ENCODE results near the gene LRRC25. TPM values are rescaled to one million over a fixed set of nuclear protein-coding genes. Genes with fewer than 3 reads are reported as not detected.
A peak's percentile ranks its signal among the peaks of the same experiment; 100 is the strongest.
"Not testable (repeated sequence)": the region's sequence is repeated elsewhere in the genome, so short reads cannot be mapped to it uniquely, and the experiment has no call there.

LRRC25 gene
- total and polyA plus RNA-seq, 9 donors = 1.4 to 9.2 (median 2.4) TPM

DNA sequence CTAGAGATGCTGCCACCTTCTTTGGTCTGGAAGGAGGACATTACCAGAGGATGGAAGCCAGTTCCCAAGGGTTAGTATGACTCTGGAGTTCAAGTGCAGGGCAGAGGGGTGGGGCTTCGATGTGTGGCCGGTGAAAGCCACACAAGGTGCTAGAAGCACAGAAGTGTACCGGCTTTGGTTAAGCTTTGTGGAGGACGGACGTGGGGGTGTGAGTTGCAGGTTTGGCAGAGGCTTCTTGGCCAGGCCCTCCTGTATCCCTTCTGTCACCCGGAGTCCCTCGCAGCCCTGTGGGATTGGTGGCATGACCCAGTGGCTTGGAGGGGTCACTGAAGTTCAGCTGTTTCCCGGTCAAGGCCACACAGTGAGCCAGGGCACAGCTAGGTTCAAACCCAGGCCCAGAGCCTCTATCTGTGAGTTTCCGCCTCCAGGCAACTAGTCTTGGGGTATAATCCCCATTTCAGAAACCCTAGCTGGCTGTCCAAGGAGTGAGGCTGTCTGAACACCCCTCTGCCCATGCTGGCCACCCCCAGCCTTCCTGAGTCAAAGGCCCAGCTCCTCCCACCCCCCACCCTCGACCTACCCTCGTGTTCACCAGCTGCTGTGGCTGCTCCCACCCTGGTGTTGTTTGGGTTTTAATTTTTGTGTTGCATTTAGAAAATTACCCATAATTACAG, 17.2 kb upstream of the LRRC25 start:
- WGBS, 3 donors = 5 to 8% (median 6%) methylated on average over 11 of the region's 11 CpGs
- Histone ChIP-seq H3K27me3 (no peaks in the 10 kb centered on the region), H3K4me3 (peak overlapping the region; percentile 1), H3K9me3 (no peaks in the 10 kb centered on the region), H3K4me1 (ENCODE audit: insufficient read depth) (peaks cover 19% of the 10 kb centered on the region), H3K36me3 (no peaks in the 10 kb centered on the region), H3K27ac (peak overlapping the region; percentile 62 to 91)
- intact Hi-C loops (cut with DNase I) = loop anchor here (5.0 to 10.0 kb wide), 5 partner anchors 67 to 220 kb away; partner anchors contain the start of genes IQCN (in 2 of the 4), MPV17L2 (in 1 of the 4) and RAB3A (in 1 of the 4)
- DNase-seq = peak; percentile 47 to 67 (median 56)
- TF ChIP-seq EP300 (IDR thresholded peaks at IDR 0.05) = no peak
- TF ChIP-seq, protein P1, sequence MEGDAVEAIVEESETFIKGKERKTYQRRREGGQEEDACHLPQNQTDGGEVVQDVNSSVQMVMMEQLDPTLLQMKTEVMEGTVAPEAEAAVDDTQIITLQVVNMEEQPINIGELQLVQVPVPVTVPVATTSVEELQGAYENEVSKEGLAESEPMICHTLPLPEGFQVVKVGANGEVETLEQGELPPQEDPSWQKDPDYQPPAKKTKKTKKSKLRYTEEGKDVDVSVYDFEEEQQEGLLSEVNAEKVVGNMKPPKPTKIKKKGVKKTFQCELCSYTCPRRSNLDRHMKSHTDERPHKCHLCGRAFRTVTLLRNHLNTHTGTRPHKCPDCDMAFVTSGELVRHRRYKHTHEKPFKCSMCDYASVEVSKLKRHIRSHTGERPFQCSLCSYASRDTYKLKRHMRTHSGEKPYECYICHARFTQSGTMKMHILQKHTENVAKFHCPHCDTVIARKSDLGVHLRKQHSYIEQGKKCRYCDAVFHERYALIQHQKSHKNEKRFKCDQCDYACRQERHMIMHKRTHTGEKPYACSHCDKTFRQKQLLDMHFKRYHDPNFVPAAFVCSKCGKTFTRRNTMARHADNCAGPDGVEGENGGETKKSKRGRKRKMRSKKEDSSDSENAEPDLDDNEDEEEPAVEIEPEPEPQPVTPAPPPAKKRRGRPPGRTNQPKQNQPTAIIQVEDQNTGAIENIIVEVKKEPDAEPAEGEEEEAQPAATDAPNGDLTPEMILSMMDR (IDR thresholded peaks at IDR 0.05) = no peak
- TF ChIP-seq POLR2A (IDR thresholded peaks at IDR 0.05) = no peak

DNA sequence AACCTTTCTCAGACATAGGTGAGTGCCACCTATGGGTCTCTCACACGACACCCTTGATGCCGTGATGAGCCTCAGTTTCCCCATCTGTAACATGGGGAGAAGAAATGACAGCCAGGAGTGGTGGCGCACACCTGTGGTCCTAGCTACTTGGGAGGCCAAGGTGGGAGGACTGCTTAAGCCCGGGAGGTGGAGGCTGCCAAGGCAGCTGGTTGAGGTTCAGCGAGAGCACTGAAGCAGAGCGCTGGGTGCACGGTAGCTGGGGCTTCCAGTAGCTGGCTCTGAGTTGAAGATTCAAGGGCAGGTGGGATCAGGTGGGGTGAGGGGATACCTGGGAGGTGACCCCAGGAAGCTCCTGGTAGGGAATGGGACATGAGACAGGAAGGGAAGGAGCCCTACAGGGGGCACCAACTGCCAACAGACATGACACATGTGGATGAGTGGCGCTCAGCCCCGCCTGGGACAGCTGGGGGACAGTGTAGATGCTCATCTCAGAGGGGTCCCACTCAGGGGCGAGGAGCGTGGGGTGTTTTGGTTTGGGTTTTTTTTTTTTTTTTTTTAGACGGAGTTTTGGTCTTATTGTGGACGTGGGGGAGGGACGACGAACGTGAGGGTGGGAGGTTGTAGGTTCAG, 15.3 kb upstream of the LRRC25 start:
- no peak overlapping the region for H3K27ac ChIP-seq
- H3K9me3 ChIP-seq = no peaks in the 10 kb centered on the region
- intact Hi-C loops (cut with DNase I) = loop anchor here (5.0 to 10.0 kb wide), 4 partner anchors 65 to 218 kb away; partner anchors contain the start of genes IQCN (in 2 of the 4), MPV17L2 (in 1 of the 4) and RAB3A (in 1 of the 4)
- no peaks in the 10 kb centered on the region for H3K36me3 ChIP-seq
- no peak overlapping the region for H3K4me3 ChIP-seq
- H3K4me1 ChIP-seq (ENCODE audit: insufficient read depth) = peaks cover 9% of the 10 kb centered on the region
- 51 to 60% (median 51%) methylated on average over 16 of the region's 16 CpGs for WGBS, 3 donors
- TF ChIP-seq EP300 (IDR thresholded peaks at IDR 0.05) (no peak), POLR2A (IDR thresholded peaks at IDR 0.05) (no peak)
- TF ChIP-seq, protein P1 (IDR thresholded peaks at IDR 0.05) = no peak
- no peaks in the 10 kb centered on the region for H3K27me3 ChIP-seq
- peak in 1 of 5 donors; percentile 44 for DNase-seq

DNA sequence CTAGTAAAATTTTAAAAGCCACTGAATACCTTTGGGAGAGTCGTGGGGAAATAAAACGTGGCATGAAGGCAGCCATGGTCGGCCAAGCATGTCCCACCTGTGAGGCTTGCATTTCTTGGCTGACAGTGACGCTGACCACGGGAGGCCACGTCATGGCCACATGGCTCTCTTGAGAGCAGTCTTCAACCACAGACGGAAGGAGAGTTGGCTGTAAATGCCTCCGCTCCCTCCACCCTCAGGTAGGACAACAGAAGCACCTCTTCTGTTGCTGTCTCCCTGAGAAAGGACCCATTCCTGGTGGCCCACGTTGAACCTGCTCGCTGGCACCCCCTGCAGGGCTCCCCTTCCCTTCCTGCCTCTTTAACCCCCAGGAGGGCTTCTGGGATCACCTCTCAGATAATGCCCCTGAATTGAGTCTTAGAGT, 10.6 kb upstream of the LRRC25 start:
- Histone ChIP-seq H3K4me3 (no peak overlapping the region), H3K36me3 (no peaks in the 10 kb centered on the region), H3K27ac (no peak overlapping the region), H3K4me1 (ENCODE audit: insufficient read depth) (no peaks in the 10 kb centered on the region), H3K27me3 (no peaks in the 10 kb centered on the region), H3K9me3 (no peaks in the 10 kb centered on the region)
- intact Hi-C loops (cut with DNase I) = loop anchor here in 1 of 4 donors (10.0 kb wide), 1 partner anchor 53 kb away; no protein-coding TSS in a partner anchor
- no peak for TF ChIP-seq POLR2A (IDR thresholded peaks at IDR 0.05)
- TF ChIP-seq, protein P1 (IDR thresholded peaks at IDR 0.05) = no peak
- TF ChIP-seq EP300 (IDR thresholded peaks at IDR 0.05) = no peak
- DNase-seq = no peak
- WGBS, 3 donors = 58 to 69% (median 64%) methylated on average over 10 of the region's 10 CpGs

DNA sequence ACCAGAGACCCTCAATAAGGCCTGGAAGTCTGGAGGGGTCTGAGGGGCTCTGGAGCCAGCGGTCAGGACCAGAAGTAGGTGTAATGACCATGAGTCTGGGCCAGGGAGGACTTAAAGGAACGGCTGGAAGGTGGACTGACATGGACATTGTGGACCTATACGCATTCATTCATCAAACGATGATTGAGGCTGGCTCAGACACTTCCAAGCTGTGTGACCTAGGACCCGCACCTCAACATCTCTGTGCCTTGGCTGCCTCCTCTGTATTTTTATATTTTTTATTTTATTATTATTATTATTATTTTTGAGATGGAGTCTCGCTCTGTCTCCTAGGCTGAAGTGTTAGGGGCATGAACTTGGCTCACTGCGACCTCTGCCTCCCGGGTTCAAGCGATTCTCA, 9.3 kb upstream of the LRRC25 start:
- TF ChIP-seq POLR2A (IDR thresholded peaks at IDR 0.05) (no peak), EP300 (IDR thresholded peaks at IDR 0.05) (no peak)
- TF ChIP-seq, protein P1 (IDR thresholded peaks at IDR 0.05) = no peak
- WGBS, 3 donors = 89 to 93% (median 92%) methylated on average over 9 of the region's 9 CpGs
- no peaks in the 10 kb centered on the region for H3K36me3 ChIP-seq
- DNase-seq = no peak
- H3K27ac ChIP-seq = no peak overlapping the region
- no peaks in the 10 kb centered on the region for H3K4me1 ChIP-seq (ENCODE audit: insufficient read depth)
- intact Hi-C loops (cut with DNase I) = loop anchor here in 1 of 4 donors (10.0 kb wide), 1 partner anchor 52 kb away; no protein-coding TSS in a partner anchor
- H3K27me3 ChIP-seq = no peaks in the 10 kb centered on the region
- H3K9me3 ChIP-seq = no peaks in the 10 kb centered on the region
- no peak overlapping the region for H3K4me3 ChIP-seq

DNA sequence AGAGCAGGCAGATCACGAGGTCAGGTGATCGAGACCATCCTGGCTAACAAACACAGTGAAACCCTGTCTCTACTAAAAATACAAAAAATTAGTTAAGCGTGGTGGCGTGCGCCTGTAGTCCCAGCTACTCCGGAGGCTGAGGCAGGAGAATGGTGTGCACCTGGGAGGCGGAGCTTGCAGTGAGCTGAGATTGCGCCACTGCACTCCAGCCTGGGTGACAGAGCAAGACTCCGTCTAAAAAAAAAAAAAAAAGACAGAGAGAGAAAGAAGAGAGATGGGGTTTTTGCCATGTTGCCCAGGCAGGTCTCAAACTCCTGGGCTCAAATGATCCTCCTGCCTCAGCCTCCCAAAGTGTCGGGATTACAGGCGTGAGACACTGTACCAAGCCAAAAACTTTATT, 8.3 kb upstream of the LRRC25 start:
- H3K4me1 ChIP-seq (ENCODE audit: insufficient read depth); DNase-seq; H3K9me3 ChIP-seq; H3K36me3 ChIP-seq; H3K4me3 ChIP-seq; H3K27me3 ChIP-seq; H3K27ac ChIP-seq: not testable (repeated sequence)
- 88 to 93% (median 88%) methylated on average over 11 of the region's 11 CpGs for WGBS, 3 donors
- intact Hi-C loops (cut with DNase I) = loop anchor here in 1 of 4 donors (10.0 kb wide), 1 partner anchor 51 kb away; no protein-coding TSS in a partner anchor

DNA sequence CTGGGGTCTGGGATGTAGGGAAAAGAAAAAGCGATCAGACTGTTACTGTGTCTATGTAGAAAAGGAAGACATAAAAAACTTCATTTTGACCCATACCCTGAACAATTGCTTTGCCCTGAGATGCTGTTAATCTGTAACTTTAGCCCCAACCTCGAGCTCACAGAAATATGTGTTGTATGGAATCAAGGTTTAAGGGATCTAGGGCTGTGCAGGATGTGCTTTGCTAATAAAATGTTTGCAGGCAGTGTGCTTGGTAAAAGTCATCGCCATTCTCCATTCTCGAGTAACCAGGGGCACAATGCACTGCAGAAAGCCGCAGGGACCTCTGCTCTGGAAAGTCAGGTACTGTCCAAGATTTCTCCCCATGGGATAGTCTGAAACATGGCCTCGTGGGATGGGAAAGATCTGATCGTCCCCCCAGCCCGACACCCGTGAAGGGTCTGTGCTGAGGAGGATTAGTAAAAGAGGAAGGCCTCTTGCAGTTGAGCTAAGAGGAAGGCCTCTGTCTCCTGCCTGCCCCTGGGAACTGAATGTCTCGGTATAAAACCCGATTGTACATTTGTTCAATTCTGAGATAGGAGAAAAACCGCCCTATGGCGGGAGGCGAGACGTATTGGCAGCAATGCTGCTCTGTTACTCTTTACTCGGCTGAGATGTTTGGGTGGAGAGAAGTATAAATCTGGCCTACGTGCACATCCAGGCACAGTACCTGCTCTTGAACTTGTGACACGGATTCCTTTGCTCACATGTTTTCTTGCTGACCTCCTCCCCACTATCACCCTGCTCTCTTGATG, 5.2 kb upstream of the LRRC25 start:
- not testable (repeated sequence) for H3K4me3 ChIP-seq; H3K36me3 ChIP-seq; H3K4me1 ChIP-seq (ENCODE audit: insufficient read depth); H3K9me3 ChIP-seq; DNase-seq; H3K27me3 ChIP-seq; H3K27ac ChIP-seq
- intact Hi-C loops (cut with DNase I) = loop anchor here in 1 of 4 donors (10.0 kb wide), 1 partner anchor 48 kb away; no protein-coding TSS in a partner anchor
- 78 to 84% (median 81%) methylated on average over 18 of the region's 18 CpGs for WGBS, 3 donors
